ENCODE data around the gene SERPINE2. TPM values are rescaled to one million over a fixed set of nuclear protein-coding genes. Genes with fewer than 3 reads are reported as not detected.
A peak's percentile ranks its signal among the peaks of the same experiment; 100 is the strongest.

Gene SERPINE2
- total RNA-seq, 1 donor from 2014 or later, result 36.0 TPM

DNA sequence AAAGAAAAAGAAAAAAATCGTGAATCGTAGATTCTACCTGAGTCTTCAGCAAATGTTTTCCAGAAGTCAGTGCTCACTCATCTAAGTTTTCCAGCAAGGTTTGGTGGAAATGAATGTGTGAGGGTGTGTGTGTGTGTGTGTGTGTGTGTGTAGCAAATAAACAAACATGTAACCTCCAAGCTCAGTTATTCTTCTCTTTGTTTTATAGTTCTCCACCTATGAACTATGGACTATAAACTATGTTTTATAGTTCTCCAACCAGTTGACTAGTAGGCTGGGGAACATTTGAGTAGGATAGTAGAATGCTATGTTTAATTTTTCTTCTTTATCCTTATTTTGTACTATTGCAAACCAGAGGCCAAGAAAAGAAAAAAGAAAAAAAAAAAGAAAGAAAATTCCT lies 44.6 kb upstream of the SERPINE2 start:
- Mint-ChIP-seq H3K9me3 (peaks cover 3% of the 10 kb centered on the region), H3K27me3 (ENCODE audit: low read depth) (no peaks in the 10 kb centered on the region), H3K4me1 (no peaks in the 10 kb centered on the region), H3K36me3 (ENCODE audit: low read depth) (no peaks in the 10 kb centered on the region), H3K27ac (ENCODE audit: unreplicated experiment) (no peak overlapping the region), H3K4me3 (no peak overlapping the region)
- TF ChIP-seq, protein P1, sequence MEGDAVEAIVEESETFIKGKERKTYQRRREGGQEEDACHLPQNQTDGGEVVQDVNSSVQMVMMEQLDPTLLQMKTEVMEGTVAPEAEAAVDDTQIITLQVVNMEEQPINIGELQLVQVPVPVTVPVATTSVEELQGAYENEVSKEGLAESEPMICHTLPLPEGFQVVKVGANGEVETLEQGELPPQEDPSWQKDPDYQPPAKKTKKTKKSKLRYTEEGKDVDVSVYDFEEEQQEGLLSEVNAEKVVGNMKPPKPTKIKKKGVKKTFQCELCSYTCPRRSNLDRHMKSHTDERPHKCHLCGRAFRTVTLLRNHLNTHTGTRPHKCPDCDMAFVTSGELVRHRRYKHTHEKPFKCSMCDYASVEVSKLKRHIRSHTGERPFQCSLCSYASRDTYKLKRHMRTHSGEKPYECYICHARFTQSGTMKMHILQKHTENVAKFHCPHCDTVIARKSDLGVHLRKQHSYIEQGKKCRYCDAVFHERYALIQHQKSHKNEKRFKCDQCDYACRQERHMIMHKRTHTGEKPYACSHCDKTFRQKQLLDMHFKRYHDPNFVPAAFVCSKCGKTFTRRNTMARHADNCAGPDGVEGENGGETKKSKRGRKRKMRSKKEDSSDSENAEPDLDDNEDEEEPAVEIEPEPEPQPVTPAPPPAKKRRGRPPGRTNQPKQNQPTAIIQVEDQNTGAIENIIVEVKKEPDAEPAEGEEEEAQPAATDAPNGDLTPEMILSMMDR (conservative IDR thresholded peaks at IDR 0.05), result no peak
- no peak for DNase-seq (ENCODE audit: low read depth, low spot score)

DNA sequence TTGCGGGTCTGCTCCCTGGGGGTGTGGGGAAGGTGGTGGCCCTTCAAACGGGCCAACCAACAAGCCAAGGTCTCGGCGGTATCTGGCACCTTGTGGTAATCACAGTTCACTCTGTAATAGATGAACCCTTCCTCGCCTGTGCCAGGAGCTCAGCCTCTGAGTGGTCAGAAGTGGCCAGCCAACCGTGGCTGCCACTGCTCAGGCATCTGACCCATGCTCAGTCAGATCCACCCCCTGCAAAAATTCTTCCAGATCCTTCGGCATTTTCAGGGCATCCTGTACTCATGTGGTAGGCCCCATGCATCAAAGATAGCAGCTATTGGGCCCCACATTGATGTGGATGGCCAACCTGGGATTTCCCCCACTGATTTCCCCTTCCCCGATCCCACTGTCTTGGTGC lies 39.6 kb upstream of the SERPINE2 start:
- no peak for DNase-seq (ENCODE audit: low read depth, low spot score)
- H3K27me3 Mint-ChIP-seq (ENCODE audit: low read depth), result no peaks in the 10 kb centered on the region
- H3K4me3 Mint-ChIP-seq, result no peak overlapping the region
- H3K27ac Mint-ChIP-seq (ENCODE audit: unreplicated experiment), result no peak overlapping the region
- no peaks in the 10 kb centered on the region for H3K4me1 Mint-ChIP-seq
- TF ChIP-seq, protein P1 (conservative IDR thresholded peaks at IDR 0.05), result no peak
- peaks cover 8% of the 10 kb centered on the region for H3K9me3 Mint-ChIP-seq
- H3K36me3 Mint-ChIP-seq (ENCODE audit: low read depth), result no peaks in the 10 kb centered on the region

DNA sequence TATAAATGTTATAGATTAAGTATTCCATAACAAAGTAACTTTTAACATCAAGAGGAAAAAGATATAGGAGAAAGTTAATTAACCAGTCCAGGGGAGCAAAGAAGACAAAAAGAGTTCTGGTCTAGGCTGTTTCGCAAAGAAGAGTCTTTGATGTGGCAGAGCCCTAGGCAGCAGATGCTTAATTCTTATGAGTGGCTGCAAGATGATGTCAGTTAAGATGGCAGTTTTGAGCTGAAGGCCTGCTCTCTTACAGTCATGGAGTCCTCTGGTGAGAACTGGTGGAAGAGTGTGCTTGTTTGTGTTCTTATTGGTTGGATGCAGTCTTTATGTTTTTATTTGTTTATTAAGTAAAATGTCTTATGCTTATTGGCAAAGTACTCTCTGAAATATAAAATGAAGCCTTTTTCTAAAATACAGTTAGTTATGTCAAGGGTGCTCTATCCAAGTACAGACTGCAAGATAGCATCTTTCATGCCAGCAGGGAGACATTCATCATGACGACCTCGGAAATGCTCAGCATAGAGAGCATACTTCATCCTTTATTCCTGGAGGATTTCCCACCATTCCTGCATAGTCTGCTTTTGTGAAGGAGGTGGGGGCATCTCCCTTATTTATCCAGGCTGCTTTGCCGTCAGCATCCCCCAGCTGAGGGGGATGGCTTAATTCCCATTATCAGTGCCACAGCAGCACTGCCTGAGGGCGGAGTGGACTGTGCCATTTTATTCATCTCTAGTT lies 38.9 kb upstream of the SERPINE2 start:
- H3K27ac Mint-ChIP-seq (ENCODE audit: unreplicated experiment), result no peak overlapping the region
- no peaks in the 10 kb centered on the region for H3K4me1 Mint-ChIP-seq
- H3K27me3 Mint-ChIP-seq (ENCODE audit: low read depth), result no peaks in the 10 kb centered on the region
- DNase-seq (ENCODE audit: low read depth, low spot score), result no peak
- TF ChIP-seq, protein P1 (conservative IDR thresholded peaks at IDR 0.05), result no peak
- H3K4me3 Mint-ChIP-seq, result no peak overlapping the region
- peaks cover 6% of the 10 kb centered on the region for H3K9me3 Mint-ChIP-seq
- H3K36me3 Mint-ChIP-seq (ENCODE audit: low read depth), result no peaks in the 10 kb centered on the region

DNA sequence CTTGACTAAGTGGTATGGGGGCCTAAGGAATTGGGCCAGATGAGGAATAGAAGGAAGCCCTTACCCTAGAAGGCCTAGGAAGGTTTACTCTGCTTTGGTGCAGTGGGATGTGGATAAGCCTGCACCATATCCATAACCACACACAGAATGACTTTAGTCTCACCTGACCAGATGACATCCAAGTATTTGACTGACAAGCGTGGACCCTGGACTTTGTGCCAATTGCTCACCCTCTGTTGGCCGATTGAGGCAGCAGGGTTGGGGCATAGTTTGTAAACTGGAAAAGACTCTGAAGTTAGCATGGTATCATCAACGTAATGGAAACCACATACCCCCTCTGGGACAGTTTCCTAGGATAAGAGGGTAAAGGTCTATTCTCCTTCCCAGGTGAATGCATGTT lies 36.5 kb upstream of the SERPINE2 start:
- no peak for DNase-seq (ENCODE audit: low read depth, low spot score)
- no peaks in the 10 kb centered on the region for H3K27me3 Mint-ChIP-seq (ENCODE audit: low read depth)
- H3K27ac Mint-ChIP-seq (ENCODE audit: unreplicated experiment), result no peak overlapping the region
- no peaks in the 10 kb centered on the region for H3K4me1 Mint-ChIP-seq
- TF ChIP-seq, protein P1 (conservative IDR thresholded peaks at IDR 0.05), result no peak
- no peaks in the 10 kb centered on the region for H3K36me3 Mint-ChIP-seq (ENCODE audit: low read depth)
- no peak overlapping the region for H3K4me3 Mint-ChIP-seq
- H3K9me3 Mint-ChIP-seq, result peaks cover 5% of the 10 kb centered on the region

DNA sequence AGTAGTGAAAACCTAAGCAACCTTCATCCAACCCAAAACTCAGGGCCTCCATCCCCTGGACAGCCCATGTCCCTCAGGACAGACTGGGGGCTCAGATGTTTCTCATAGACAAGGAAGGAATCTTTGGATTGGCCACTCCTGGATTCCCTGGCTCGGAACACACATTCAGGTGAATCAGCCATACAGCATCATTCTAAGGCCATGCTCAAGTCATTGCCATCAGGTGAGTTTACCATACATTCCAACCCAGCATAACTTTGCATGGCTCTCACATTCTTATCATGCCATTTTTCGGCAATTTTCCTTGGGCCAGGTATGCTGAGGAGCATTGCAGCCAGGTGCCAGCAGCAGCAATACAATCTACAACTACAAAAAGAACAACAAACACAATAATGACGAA lies 34.6 kb upstream of the SERPINE2 start:
- peaks cover 5% of the 10 kb centered on the region for H3K9me3 Mint-ChIP-seq
- DNase-seq (ENCODE audit: low read depth, low spot score), result no peak
- H3K4me1 Mint-ChIP-seq, result no peaks in the 10 kb centered on the region
- H3K27ac Mint-ChIP-seq (ENCODE audit: unreplicated experiment), result peak overlapping the region; percentile 75
- TF ChIP-seq, protein P1 (conservative IDR thresholded peaks at IDR 0.05), result no peak
- no peaks in the 10 kb centered on the region for H3K27me3 Mint-ChIP-seq (ENCODE audit: low read depth)
- H3K36me3 Mint-ChIP-seq (ENCODE audit: low read depth), result no peaks in the 10 kb centered on the region
- H3K4me3 Mint-ChIP-seq, result no peak overlapping the region
